Thymus (tissue), 11 donors: Measurements from ENCODE around the gene ZFR2. TPM values are rescaled to one million over a fixed set of nuclear protein-coding genes. Genes with fewer than 3 reads are reported as not detected.

Experiments used
- DNase-seq, 9 donors: peaks; one replicate each; pipeline ENCODE4 v3.0.0-alpha.2; 2013; ENCODE audit warnings: low spot score in 9 of 9, low read depth in 6 of 9, missing footprints in 1 of 9
- H3K27ac ChIP-seq, 2 donors: one replicate each; pipeline ENCODE4 v1.5.1; 2013; ENCODE audit warnings: control low read depth in 1 of 2, low read depth in 1 of 2, low read length in 1 of 2, mild to moderate bottlenecking in 1 of 2, moderate library complexity in 1 of 2
- H3K27me3 ChIP-seq, 2 donors: one replicate each; pipeline ENCODE4 v1.5.1; 2013; ENCODE audit warnings: low read length in 1 of 2; ENCODE audit not compliant: control insufficient read depth in 2 of 2, insufficient read depth in 1 of 2
- H3K36me3 ChIP-seq, 2 donors: one replicate each; pipeline ENCODE4 v1.5.1; 2013; ENCODE audit warnings: low read length in 1 of 2, mild to moderate bottlenecking in 1 of 2, moderate library complexity in 1 of 2; ENCODE audit not compliant: control insufficient read depth in 2 of 2, insufficient read depth in 2 of 2
- H3K4me1 ChIP-seq, 2 donors: one replicate each; pipeline ENCODE4 v1.5.1; 2013; ENCODE audit warnings: low read length in 2 of 2; ENCODE audit not compliant: control insufficient read depth in 2 of 2, insufficient read depth in 2 of 2
- H3K4me3 ChIP-seq, 2 donors: one replicate each; pipeline ENCODE4 v1.5.1; 2013; ENCODE audit warnings: low read length in 2 of 2, control low read depth in 1 of 2, mild to moderate bottlenecking in 1 of 2
- H3K9me3 ChIP-seq, 2 donors: one replicate each; pipeline ENCODE4 v1.5.1; 2013; ENCODE audit warnings: low read length in 1 of 2, mild to moderate bottlenecking in 1 of 2; ENCODE audit not compliant: control insufficient read depth in 2 of 2, insufficient read depth in 1 of 2
- WGBS: extraction: QIAGEN DNeasy Blood & Tissue Kit; methylation state at CpG from one replicate; pipeline ENCODE4 v1.1.7; 2013; 5-methylcytosine and 5-hydroxymethylcytosine counted together
- polyA plus RNA-seq: library from polyadenylated mRNA; stranded (reverse); fragments of 200-250 nt; gene quantifications from one replicate; pipeline ENCODE4 v1.2.3, GENCODE V29; 2013
- total RNA-seq: library from RNA; stranded (reverse); fragments of 120-200 nt; gene quantifications from one replicate; pipeline ENCODE4 v1.2.4, GENCODE V29; 2013
- donor health status: healthy.

The ZFR2 gene
- total and polyA plus RNA-seq, 2 donors = 0.32 to 0.33 TPM

DNA sequence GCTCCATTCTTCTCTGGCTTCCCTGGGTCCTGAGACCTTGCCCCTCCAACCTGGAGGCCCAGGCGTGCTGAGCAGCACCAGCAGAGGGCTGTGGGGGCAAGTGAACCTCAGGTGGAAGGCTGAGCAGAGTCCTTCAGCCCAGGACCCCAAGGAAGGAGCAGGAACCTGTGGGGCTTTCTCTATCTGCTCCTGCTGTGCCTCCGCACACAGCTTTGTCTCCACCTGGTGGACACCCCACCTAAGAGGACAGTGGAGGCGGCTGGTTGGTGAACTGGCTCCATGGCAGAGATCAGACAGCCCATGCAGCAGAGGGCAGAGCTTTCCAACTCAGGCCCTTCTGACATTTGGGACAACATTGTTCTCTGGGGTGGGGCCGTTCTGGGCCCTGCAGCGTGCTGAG is 19.7 kb downstream of the ZFR2 start:
- no peaks in the 10 kb centered on the region for H3K36me3 ChIP-seq
- no peak overlapping the region for H3K27ac ChIP-seq
- no peaks in the 10 kb centered on the region for H3K4me1 ChIP-seq
- no peak overlapping the region for H3K4me3 ChIP-seq
- 64% methylated on average over 5 of the region's 5 CpGs for WGBS
- DNase-seq = peak in 8 of 9 donors; percentile 6 to 59 (median 20)
- H3K27me3 ChIP-seq = no peaks in the 10 kb centered on the region
- H3K9me3 ChIP-seq = peaks cover 3 to 18% of the 10 kb centered on the region in 2 donors

DNA sequence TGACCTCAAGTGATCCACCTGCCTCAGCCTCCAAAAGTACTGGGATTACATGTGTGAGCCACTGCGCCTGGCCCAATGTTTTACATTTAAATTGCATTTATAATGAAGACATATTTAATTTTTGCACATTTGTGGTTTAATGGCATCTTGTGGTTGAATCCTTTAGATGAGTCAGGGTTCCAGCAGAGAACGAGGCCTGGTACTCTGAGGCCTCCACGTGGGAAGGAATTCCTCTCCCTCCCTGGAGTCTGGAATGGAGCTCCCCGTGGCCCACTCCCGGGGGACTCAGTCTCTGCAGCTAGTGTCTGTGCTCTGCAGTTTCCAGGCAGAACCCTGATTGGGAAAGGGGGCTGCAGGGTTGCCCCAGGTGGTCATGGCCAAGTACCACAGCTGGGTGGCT is 24.2 kb downstream of the ZFR2 start:
- no peak overlapping the region for H3K4me3 ChIP-seq
- no peaks in the 10 kb centered on the region for H3K36me3 ChIP-seq
- no peaks in the 10 kb centered on the region for H3K4me1 ChIP-seq
- no peaks in the 10 kb centered on the region for H3K27me3 ChIP-seq
- H3K9me3 ChIP-seq = no peaks in the 10 kb centered on the region
- WGBS = 76% methylated on average over 5 of the region's 5 CpGs
- no peak overlapping the region for H3K27ac ChIP-seq
- DNase-seq = no peak

DNA sequence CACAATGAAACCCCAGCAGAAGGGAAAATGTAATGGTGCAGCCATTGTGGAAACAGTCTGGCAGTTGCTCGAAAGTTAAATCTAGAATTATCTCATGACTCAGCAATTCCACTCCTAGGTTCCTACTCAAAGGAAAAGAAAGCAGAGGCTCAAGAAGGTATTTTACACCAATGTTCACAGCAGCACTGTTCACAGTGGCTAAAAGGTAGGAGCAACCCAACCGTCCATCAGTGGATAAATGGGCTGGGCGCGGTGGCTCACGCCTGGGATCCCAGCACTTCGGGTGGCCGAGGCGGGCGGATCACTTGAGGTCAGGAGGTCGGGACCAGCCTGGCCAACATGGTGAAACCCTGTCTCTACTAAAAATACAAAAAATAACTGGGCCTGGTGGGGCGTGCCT is 25.9 kb downstream of the ZFR2 start:
- no peaks in the 10 kb centered on the region for H3K9me3 ChIP-seq
- no peaks in the 10 kb centered on the region for H3K4me1 ChIP-seq
- H3K4me3 ChIP-seq = no peak overlapping the region
- DNase-seq = no peak
- H3K36me3 ChIP-seq = no peaks in the 10 kb centered on the region
- WGBS = 89% methylated on average over 11 of the region's 11 CpGs
- H3K27ac ChIP-seq = no peak overlapping the region
- H3K27me3 ChIP-seq = no peaks in the 10 kb centered on the region

DNA sequence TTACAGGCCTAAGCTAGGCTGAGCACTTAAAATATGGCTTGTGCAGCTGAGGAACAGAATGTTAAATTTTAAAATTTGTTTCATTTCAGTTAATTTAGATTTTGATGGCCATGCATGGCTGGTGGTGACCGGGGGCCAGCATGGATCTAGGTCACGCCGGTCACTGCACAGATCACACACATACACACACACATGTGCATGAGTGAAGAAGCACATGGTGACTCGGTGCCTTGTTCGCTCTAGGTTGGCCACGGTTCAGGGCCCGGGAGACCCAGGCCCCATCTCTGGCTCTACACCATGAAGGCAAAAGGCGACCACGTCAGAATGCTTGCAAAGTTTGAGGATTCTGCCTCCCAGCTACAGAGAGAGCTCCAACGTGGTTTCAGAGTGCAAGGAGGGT is 28.0 kb downstream of the ZFR2 start:
- Histone ChIP-seq H3K27me3 (no peaks in the 10 kb centered on the region), H3K4me3 (no peak overlapping the region), H3K36me3 (no peaks in the 10 kb centered on the region), H3K27ac (no peak overlapping the region), H3K9me3 (no peaks in the 10 kb centered on the region), H3K4me1 (no peaks in the 10 kb centered on the region)
- no peak for DNase-seq
- 95% methylated on average over 10 of the region's 10 CpGs for WGBS

DNA sequence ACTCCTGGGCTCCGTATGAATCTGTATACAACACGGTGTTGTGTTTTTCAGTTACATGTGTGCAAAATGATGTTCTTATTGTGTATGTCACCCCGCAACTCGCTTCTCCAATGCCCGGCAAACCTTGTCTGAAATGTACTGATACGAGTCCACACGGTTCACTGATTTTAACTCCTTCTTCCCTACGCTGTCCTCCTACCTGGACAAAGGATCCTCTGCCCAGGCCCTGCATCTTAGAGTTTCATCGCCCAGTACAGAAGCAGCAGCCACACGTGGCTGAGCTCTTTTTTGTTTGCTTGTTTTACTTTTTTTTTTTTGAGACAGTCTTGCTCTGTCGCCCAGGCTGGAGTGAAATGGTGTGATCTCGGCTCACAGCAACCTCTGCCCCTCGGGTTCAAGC is 28.9 kb downstream of the ZFR2 start:
- H3K4me1 ChIP-seq = no peaks in the 10 kb centered on the region
- H3K27ac ChIP-seq = no peak overlapping the region
- no peak overlapping the region for H3K4me3 ChIP-seq
- H3K36me3 ChIP-seq = no peaks in the 10 kb centered on the region
- no peaks in the 10 kb centered on the region for H3K27me3 ChIP-seq
- no peaks in the 10 kb centered on the region for H3K9me3 ChIP-seq
- 90% methylated on average over 13 of the region's 13 CpGs for WGBS
- no peak for DNase-seq

DNA sequence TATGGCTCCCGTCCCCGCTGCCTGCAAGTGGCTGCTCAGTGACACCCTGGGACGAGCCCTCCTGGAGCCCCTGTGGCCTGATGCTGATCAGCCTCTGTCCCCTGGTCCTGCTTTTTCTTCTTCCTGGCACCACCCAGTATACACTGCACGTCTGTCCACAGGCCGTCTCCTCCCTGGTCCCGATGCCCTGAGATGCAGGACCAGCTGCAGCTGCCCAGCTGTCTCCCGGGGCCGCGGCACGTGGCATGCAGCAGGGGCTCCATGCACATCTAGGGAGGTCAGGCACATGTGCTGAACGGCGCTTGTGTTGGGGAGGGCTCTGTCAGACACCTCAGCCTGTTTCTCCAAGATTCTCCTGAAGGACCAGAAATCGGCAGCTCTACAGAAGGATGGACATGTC is 30.2 kb downstream of the ZFR2 start:
- H3K9me3 ChIP-seq = no peaks in the 10 kb centered on the region
- no peaks in the 10 kb centered on the region for H3K36me3 ChIP-seq
- 91% methylated on average over 13 of the region's 13 CpGs for WGBS
- no peak for DNase-seq
- H3K27ac ChIP-seq = no peak overlapping the region
- H3K4me3 ChIP-seq = no peak overlapping the region
- H3K4me1 ChIP-seq = no peaks in the 10 kb centered on the region
- H3K27me3 ChIP-seq = peaks cover 0 to 4% of the 10 kb centered on the region in 2 donors

DNA sequence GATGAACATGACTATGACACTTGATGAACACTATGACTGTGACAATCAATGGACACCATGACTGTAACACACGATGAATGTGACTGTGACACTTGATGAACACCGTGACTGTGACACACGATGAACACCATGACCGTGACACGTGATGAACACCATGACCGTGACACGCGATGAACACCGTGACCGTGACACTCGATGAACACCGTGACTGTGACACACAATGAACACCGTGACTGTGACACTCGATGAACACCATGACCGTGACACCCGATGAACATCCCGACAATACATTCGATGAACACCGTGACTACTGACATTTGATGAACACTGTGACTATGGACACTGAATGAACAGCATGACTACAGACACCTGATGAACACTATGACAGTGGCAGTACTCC is 30.9 kb downstream of the ZFR2 start:
- Histone ChIP-seq H3K27ac (no peak overlapping the region), H3K27me3 (peaks cover 0 to 6% of the 10 kb centered on the region in 2 donors), H3K36me3 (no peaks in the 10 kb centered on the region), H3K4me3 (no peak overlapping the region), H3K4me1 (no peaks in the 10 kb centered on the region), H3K9me3 (no peaks in the 10 kb centered on the region)
- WGBS = 98% methylated on average over 19 of the region's 19 CpGs
- no peak for DNase-seq

DNA sequence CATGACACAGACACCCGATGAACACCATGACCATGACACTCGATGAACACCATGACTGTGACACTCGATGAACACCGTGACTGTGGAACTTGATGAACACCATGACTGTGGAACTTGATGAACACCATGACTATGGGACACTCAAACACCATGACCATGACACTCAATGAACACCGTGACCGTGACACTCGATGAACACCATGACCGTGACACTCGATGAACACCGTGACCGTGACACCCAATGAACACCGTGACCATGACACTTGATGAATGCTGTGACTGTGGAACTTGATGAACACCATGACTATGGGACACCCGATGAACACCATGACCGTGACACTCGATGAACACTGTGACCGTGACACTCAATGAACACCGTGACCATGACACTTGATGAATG is 31.5 kb downstream of the ZFR2 start:
- Histone ChIP-seq H3K4me3 (no peak overlapping the region), H3K4me1 (no peaks in the 10 kb centered on the region), H3K9me3 (no peaks in the 10 kb centered on the region), H3K36me3 (no peaks in the 10 kb centered on the region), H3K27ac (no peak overlapping the region), H3K27me3 (peaks cover 0 to 6% of the 10 kb centered on the region in 2 donors)
- 98% methylated on average over 17 of the region's 17 CpGs for WGBS
- DNase-seq = no peak

DNA sequence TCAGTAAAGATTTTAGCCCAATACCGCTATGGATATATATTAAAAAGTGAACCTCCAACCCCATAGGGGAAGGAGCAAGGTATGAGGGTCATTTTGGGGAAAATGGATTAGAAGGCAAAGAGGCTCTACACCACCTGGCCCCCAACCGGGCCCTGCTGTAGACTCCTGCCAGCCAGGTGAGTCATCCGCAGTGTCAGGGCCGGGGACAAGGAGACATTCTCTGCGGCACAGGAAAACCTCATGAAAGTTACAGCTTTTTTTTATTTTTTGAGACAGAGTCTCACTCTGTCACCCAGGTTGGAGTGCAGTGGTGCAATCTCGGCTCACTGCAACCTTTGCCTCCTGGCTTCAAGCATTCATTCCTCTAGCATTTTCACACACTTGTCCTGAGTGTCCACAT is 32.0 kb downstream of the ZFR2 start:
- Histone ChIP-seq H3K4me3 (no peak overlapping the region), H3K4me1 (no peaks in the 10 kb centered on the region), H3K9me3 (no peaks in the 10 kb centered on the region), H3K27me3 (peaks cover 0 to 7% of the 10 kb centered on the region in 2 donors), H3K27ac (no peak overlapping the region), H3K36me3 (no peaks in the 10 kb centered on the region)
- DNase-seq = no peak
- 96% methylated on average over 6 of the region's 6 CpGs for WGBS

DNA sequence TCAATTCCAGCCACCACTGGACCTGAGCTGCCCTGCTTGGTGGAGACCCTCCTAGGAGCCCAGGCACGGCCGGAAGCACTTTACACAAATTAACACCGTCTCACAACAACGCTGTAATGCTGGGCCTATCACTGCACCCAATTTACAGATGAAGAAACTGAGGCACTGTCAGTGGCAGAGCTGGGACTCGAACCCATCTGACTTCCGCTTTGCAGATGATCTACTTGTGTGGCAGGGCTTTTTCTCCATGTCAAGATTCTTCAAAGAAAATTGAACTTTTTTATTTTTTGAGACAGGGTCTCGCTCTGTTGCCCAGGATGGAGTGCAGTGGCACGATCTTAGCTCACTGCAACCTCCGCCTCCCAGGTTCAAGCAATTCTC is 33.8 kb downstream of the ZFR2 start:
- Histone ChIP-seq H3K9me3 (no peaks in the 10 kb centered on the region), H3K27ac (no peak overlapping the region), H3K4me1 (no peaks in the 10 kb centered on the region), H3K36me3 (no peaks in the 10 kb centered on the region), H3K27me3 (peaks cover 0 to 17% of the 10 kb centered on the region in 2 donors), H3K4me3 (no peak overlapping the region)
- no peak for DNase-seq
- 96% methylated on average over 9 of the region's 9 CpGs for WGBS
